ENCODE results near the gene GCGR.

DNA sequence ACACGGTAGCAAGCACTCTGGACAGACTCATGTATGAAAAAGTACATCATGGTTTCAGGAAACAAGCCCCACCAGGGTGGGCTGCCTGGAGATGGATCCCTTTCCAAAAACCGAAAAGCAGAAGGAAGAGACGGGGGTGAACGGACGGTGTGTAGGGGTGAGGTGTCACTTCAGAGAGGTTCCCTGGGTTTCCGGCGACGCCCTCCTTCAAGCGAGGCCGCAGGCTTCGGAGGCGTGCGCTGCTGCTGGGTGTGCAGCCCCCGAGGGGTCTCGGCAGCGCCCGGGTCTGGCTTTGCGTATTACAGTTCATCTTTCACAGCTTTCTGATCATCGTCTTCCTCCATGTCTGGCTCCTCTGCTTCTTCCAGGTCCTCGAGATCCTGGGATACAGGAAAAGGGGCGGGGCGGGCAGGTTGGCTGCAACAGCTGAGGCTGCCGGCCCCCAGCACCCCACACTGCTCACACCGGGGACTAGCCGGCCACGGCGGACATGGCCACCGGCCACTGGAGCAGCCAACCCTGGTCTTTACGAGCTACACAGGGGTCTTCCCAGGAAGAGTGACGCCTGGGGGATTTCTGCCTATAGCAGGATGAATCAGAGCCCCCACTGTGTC lies 39.9 kb downstream of the GCGR start:
- TF ChIP-seq ZFX (IDR thresholded peaks at IDR 0.05) (no peak), CTCF (conservative IDR thresholded peaks at IDR 0.05) (no peak)

All from C4-2B (cell line).